ENCODE measurements around the gene MAP3K5. TPM values are rescaled to one million over a fixed set of nuclear protein-coding genes. Genes with fewer than 3 reads are reported as not detected.

The MAP3K5 gene
- total and polyA plus RNA-seq, 12 donors, result 41.9 to 306 (median 215) TPM

GRCh38 chr6:136677344-136677743 lies 114.9 kb downstream of the MAP3K5 start:
- H3K27ac ChIP-seq, result no peak overlapping the region
- peaks cover 19 to 33% of the 10 kb centered on the region in 2 donors for H3K4me1 ChIP-seq (replicated peaks in 1 of 2)
- TF ChIP-seq POLR2A (IDR thresholded peaks at IDR 0.05), result no peak
- no peak for TF ChIP-seq CTCF (IDR thresholded peaks at IDR 0.05)
- H3K27me3 ChIP-seq, result no peaks in the 10 kb centered on the region
- intact Hi-C loops (cut with DNase I), result no loop called here
- H3K36me3 ChIP-seq (replicated peaks in 1 of 2), result peaks cover 0 to 5% of the 10 kb centered on the region in 2 donors
- no peak for DNase-seq
- 94 to 98% (median 96%) methylated on average over 4 of the region's 4 CpGs for WGBS, 4 donors
- H3K4me3 ChIP-seq, result no peak overlapping the region
- H3K9me3 ChIP-seq (replicated peaks in 1 of 3), result no peaks in the 10 kb centered on the region

- no peak for DNase-seq
- Histone ChIP-seq H3K27ac (no peak overlapping the region), H3K27me3 (no peaks in the 10 kb centered on the region), H3K4me3 (no peak overlapping the region), H3K36me3 (replicated peaks in 1 of 2) (peaks cover 0 to 5% of the 10 kb centered on the region in 2 donors), H3K4me1 (replicated peaks in 1 of 2) (peaks cover 7 to 31% of the 10 kb centered on the region in 2 donors), H3K9me3 (replicated peaks in 1 of 3) (no peaks in the 10 kb centered on the region)
- intact Hi-C loops (cut with DNase I), result no loop called here
- 83 to 87% (median 85%) methylated on average over 3 of the region's 3 CpGs for whole genome bisulfite sequencing, 4 donors
- TF ChIP-seq CTCF (IDR thresholded peaks at IDR 0.05) (no peak), POLR2A (IDR thresholded peaks at IDR 0.05) (no peak)
Observed at GRCh38 chr6:136676075-136676474, 116.2 kb downstream of the MAP3K5 start.

GRCh38 chr6:136673571-136673970 lies 118.7 kb downstream of the MAP3K5 start:
- Histone ChIP-seq H3K4me3 (no peak overlapping the region), H3K4me1 (replicated peaks in 1 of 2) (peaks cover 14 to 32% of the 10 kb centered on the region in 2 donors), H3K27ac (peak overlapping the region in 2 of 5 donors; percentile 14 to 67), H3K9me3 (replicated peaks in 1 of 3) (no peaks in the 10 kb centered on the region), H3K36me3 (replicated peaks in 1 of 2) (peaks cover 0 to 11% of the 10 kb centered on the region in 2 donors), H3K27me3 (no peaks in the 10 kb centered on the region)
- TF ChIP-seq CTCF (IDR thresholded peaks at IDR 0.05), result no peak
- no peak for TF ChIP-seq POLR2A (IDR thresholded peaks at IDR 0.05)
- DNase-seq, result no peak
- intact Hi-C loops (cut with DNase I), result no loop called here

- DNase-seq, result no peak
- H3K36me3 ChIP-seq (replicated peaks in 1 of 2), result peaks cover 0 to 20% of the 10 kb centered on the region in 2 donors
- H3K4me1 ChIP-seq (replicated peaks in 1 of 2), result peaks cover 14 to 35% of the 10 kb centered on the region in 2 donors
- H3K27me3 ChIP-seq, result no peaks in the 10 kb centered on the region
- intact Hi-C loops (cut with DNase I), result no loop called here
- H3K4me3 ChIP-seq, result no peak overlapping the region
- H3K9me3 ChIP-seq (replicated peaks in 1 of 3), result no peaks in the 10 kb centered on the region
- TF ChIP-seq POLR2A (IDR thresholded peaks at IDR 0.05) (no peak), CTCF (IDR thresholded peaks at IDR 0.05) (no peak)
- WGBS, 4 donors, result 68 to 87% (median 71%) methylated on average over 4 of the region's 4 CpGs
- H3K27ac ChIP-seq, result peak overlapping the region in 4 of 5 donors; percentile 32 to 67 (median 53)
Observed at GRCh38 chr6:136672144-136672543, 120.1 kb downstream of the MAP3K5 start.

Data from adrenal gland (tissue), 12 donors.